HK-2 (cell line): ENCODE results near the gene CABS1.

Experiments used
- DNase-seq: peaks from one replicate; pipeline ENCODE4 v3.0.0-alpha.2; 2018; ENCODE audit not compliant: unreplicated experiment

The CABS1 gene

DNA sequence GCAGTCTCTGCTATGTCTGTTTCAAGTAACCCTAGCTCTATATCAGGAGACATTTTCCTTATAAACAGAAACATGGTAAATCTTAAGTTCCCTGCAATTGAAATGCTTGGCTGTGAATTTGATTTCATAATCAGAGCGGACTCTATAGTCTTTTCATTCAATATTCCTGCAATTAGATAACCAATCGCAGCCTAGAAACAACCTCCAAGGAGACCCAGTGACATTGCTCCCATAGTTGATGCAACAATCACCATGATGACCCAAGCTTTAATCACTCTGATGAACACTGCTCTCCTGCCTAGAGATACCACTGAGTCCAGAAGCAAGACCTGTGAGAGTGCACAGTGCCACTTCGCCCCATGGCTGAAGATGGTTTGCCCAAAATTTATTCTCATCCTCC is at the start of gene CABS1:
Gene CABS1 (plus strand): TSS at position 301 of the 400 bp plus-strand sequence. CDS start 59 bp downstream, at position 360.
- no peak for DNase-seq

DNA sequence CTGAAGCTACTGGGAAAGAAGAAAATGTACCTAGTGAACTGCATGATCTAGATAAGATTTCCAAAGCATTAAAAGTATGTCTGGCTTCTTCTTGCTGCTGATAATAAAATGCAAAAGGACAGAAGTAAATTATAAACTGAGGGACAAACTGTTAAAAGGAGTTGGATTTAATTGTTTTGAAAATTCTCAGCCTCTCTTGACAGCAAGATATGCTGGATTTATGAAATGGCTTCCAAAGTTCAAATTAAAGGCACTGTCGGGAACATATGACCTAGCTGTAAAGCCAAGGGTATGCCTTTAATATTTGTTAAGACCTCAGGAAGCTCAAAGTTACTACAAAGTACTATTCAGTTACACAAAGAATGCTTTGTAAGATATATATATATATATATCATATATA is 46.1 kb upstream of the CABS1 start:
- DNase-seq: no peak

DNA sequence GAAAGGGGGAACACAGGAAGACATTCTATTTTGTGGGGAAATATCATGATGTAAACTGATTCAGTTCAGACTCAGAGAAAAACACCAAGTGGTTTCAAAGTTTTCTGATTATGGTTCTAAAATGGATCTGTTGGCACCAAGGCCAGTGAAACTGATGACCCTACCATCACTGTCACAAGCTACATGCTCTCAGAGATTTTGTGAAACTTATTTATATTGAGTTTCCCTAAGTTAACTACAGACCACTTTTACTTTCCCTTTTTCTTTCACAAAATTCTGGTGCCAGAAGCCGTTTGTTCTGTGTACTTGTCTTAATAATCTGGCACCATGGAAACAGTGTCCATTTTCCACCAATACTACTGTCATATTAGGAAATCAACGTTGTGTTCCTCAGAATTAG is 43.4 kb upstream of the CABS1 start:
- no peak for DNase-seq

DNA sequence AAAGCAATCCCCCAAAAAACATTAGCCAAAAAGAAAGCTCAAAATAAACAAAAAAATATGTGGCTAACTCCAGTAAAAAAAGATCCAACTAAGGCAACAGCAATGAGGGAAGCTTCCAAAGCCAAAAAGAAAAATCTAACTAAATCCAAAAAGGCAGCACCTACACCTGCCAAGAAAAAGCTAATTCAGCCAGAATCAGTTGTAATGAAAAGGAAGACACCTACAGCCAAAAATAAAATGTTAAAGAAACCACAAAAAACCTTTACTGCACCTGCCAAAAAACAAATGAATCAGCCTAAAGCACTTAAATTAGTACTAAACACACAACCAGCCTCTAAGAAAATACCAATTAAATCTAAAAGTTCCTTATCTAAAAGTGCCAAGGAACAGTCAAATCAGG is 37.2 kb upstream of the CABS1 start:
- DNase-seq: no peak

DNA sequence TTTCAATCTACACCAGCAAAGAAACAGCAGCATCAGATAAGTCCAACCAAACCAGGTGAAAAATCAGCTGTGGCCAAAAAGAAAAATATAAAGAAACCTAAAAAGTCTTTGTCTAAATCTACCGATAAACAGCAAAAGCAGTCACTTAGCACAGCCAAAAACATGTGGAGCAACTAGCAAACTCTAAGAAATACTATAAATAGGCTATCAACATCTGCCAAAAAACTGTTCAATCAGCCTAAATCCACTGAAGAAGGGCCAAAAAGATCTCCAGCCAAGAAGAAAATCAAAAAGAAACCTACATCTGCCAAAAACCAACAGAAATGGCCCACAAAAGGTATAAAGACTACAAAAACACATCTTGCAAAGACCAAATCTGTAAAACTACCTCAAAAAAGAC is 36.7 kb upstream of the CABS1 start:
- DNase-seq: no peak

DNA sequence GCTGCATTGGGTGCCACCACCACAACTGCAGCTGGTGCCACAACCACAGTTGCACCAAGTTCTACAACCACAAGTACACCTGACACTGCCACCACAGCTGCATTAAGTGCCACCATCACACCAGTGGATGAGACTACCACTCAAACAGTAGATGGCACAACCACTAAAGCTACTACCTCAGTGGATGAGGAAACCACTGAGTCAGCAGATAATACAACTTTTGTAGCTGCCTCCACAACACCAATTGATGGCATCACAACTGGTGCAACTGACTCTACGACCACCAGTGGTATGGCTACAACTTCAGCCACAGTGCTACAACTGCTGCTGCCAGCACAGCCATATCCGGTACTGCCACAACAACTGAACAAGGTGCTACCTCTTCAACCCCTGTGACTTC is 35.1 kb upstream of the CABS1 start:
- DNase-seq: no peak

DNA sequence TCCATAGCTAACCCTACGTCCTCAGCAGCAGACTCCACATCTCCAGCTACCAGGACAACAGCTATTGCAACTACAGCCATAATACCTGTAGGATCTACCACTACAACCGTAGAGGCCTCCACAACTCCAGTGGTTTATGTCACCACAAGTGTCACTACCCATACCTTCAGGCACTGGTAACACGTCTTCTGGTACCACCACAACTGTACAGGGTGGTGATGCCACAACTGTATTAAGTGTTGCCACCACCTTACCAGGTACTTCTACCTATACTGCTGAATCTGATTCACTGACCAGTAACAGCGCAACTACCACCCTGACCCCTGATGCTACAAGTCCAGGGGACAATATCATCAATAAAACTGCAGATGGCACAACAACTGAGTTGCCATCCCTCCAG is 34.6 kb upstream of the CABS1 start:
- no peak for DNase-seq

DNA sequence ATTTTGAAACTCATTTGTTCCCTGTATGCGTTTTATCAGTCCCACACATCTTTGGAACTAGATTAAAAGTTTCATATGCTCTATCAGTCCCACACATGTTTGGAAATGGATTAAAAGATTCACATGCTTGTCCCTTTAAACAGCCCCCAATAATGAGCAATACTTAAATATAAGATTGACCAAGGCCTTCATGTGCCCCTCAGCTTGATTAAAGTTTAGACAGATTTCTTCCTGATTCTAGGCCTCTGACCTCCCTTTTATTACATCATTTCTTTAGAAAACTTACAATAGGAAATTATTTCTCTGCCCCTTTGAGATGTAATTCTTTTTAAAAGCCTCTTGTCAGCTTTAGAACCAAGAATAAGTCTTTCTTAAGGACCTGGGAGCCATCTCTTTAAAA is 31.7 kb upstream of the CABS1 start:
- DNase-seq: no peak

DNA sequence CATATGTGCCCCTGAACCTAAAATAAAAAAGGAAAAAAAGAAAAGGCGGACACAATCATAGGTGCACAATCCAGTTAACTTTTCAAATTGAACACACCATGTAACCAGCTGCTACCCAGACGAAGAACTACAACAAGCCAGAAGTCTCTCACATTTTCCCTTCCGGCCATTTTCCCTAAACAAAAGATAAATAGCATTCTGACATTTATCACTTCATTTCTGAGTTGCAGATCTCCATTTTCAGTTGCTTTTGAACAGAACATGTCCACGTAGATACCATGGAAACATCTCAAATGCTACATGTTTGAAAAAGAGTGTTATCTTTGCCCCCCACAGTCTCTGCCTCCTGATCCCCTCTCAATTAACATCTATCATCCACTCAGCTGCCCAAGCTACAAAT is 29.2 kb upstream of the CABS1 start:
- DNase-seq: no peak

DNA sequence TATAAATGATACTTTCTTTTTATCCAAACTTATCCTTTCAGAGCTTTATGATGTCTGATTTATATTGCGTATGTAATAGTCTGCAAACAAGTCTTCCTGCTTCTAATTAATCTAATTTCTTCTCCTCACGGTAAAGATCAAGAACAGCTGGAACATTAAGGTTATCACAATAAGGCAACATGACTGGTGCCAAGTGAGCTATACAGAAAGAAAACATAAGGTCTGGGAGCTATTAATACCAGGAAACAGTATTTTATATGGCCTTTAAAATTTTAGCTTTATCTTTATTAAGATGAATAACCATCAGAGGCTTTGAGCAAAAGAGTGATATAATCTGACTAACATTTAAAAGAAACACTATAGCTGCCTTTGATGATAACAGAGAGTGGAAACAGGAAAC is 28.7 kb upstream of the CABS1 start:
- no peak for DNase-seq

DNA sequence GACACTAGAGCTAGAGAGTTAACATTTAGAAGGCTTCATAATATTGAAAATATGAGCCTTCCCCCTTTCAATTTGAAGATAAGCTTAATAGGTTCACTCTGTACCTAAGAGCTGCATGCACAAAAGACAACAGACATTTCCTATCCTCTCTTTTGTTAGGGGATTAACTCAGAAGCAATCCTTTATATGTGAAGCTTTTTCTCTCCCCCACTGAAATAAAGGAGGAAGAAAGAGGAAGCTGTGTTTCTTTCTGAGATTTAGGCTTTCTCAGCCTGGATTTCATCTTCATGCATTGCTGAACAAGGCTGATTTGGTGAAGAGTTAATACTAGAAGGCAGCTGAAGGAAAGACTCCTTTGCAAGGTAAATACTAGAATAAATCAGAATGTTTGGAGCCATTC is 21.0 kb upstream of the CABS1 start:
- no peak for DNase-seq

DNA sequence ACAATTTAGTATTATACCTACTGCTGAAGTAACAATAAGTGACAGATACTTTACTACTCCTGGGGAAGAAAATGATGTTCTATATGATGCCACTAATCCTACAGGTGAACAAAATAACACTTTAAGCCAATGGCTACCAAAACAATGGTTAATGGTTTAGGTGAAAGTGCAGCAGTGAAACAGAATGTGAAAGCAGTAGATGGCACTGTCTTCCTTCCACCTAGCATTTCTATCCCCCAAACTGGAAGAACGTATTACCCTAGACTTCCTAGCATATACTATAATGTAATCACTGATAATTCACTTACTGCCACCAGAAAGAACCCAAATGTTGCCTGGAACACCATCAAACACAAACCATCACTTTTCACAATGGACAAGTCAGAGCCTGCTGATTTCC is 18.9 kb upstream of the CABS1 start:
- no peak for DNase-seq

DNA sequence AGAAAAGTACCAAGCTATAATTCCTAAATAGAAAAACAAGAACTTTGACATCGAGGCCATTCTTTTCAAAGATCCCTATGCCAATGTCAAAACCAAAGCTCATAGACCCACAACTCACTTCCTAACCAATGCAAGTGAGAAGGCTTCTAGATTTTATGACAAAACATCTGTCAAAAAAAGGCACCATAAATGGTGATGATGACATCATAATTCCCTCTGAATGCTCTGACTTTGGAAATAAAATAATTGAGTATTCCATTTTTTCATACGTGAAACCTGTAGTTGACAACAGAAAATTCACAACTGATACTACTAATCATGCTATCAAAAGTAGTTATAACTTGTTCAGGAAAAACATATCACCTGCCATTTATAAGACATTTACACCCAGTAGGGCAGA is 8.7 kb upstream of the CABS1 start:
- DNase-seq: no peak

DNA sequence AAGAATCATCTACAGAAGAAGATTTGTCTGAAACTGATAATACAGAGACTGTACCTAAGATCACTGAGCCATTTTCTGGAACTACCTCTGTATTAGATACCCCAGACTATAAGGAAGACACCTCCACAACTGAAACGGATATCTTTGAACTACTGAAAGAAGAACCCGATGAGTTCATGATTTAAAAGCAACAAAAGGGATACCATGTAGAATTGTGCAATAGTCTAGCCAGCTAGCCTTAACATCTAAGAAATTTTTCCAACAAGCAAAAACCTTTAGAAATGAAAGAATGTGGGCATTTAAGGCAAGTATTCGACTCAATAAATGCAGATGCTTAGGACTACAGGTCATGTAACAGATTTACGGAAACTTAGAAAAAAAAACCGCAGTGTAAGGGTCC is 1.3 kb downstream of the CABS1 start:
- no peak for DNase-seq

DNA sequence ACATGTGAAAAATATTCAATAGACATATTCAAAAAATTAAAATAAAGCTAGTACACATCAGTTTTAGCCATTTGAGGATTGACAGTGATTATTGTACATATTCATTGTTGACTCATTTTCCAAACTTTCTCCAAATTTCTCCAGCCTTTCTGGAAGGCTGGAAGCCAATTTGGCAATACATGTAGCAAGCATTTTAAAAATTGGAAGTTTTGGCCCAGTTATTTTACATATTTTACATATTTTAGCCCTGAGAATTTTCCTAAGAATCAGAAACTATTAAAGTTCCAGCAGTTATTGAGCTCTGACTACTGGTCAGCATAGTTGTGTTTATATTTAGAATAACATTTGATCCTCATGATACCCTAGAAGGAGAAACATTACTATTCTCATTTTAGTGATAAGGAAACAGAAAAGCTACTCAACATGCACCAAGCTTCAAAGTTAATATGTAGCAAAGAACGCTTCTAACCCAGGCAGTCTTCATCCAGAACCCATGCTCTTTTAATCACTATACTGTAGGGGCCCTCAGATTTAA is 3.2 kb downstream of the CABS1 start:
- DNase-seq: no peak

DNA sequence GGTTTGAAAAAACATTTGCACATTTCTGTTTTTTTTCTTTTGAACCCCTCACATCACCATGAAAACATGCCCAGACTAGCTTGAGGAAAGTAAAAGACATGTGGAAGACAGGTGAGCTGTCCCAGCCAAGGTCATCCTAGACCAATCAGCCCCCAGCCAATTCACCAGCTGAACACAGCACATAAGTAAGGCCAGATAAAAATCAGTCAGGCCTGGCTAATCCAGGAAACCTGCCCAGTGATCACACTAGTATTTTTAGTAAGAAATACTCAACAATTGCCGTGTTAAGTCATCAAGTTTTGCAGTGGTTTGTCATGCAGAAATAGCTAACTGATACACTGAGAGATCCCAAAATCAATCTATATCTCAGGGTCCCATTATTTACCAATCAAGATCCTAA is 21.4 kb downstream of the CABS1 start:
- DNase-seq: no peak

DNA sequence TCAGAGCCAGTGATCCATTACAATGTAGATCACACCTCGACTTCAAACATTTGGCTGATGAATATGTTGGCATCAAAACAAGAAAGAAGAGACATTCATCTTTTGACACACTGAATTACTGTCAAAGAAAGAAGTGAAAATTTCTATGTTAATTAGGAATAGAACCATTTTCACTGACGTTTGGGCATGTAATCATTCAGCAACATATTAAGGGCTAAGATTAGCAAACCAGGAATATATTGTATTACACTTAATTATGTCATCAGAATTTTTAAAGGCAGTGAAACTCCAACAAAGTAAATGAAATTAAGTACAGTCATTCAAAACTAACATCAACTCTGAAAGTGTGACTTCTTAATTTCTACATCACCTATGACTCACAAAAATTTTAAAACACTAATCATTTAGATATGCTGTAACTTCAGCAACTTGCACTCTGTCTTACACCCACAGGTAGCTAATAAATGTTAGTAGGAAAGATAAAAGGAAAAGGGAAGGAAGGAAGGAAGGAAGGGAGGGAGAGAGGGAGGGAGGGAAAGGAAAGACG is 24.4 kb downstream of the CABS1 start:
- no peak for DNase-seq

DNA sequence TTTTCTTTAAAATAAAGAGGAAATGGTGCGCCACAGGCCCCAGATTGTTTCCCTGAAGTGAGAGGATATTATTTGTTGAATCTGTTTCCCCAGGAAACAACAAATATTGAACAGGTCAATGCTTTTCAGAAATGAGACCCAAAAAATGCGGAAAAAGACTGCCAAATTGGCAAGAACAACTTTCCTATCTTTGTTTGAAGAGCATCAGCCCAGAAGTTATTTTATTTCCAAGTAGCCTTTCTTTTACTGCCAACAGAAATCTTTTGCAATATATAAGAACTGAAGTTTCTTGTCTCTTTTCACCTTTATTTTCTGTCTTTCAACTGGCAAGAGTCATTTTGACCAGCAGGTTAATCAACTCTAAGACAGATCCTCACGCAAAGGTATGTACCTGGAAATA is 25.7 kb downstream of the CABS1 start, which contains the start of gene SMR3A:
Gene SMR3A (plus strand): TSS at position 301 of the 400 bp plus-strand sequence. CDS start 1,356 bp downstream, outside the sequence.
- DNase-seq: no peak

DNA sequence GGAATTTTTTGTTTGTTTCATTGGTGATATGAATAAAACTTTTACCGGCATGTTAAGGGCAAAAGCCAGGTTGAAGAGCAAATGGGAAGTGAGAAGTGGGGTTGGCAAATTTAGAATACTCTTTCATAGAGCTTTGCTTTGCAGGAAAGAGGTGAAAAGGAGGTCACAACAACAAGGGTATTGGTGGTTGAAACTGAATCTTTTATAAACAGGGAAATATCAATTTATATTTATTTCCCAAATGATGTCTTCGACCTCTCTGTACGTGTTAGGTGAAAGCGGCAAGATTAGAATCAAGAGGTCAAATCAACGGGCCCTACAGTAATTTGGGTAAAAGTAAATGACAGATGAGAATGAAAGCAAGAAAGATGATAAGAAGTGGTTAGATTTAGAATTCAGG is 29.2 kb downstream of the CABS1 start:
- DNase-seq: no peak

DNA sequence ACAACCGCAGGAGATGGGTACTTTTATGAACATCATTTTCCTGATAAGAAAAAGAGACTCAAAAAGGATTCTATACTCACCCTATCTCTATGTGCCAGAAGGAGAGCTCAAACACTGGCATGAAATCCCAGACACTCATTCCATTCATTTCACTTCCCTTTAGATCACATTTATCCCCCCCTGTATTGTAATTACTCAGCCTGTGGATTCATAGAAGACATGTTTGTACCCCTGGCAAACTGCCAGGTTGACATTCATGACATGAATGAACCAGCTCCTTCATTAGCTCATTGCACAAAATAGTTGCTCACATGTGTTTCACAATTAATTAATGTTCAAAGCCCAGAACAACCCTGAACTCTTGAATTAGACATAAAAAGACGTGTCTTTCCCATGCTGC is 30.7 kb downstream of the CABS1 start:
- DNase-seq: no peak

DNA sequence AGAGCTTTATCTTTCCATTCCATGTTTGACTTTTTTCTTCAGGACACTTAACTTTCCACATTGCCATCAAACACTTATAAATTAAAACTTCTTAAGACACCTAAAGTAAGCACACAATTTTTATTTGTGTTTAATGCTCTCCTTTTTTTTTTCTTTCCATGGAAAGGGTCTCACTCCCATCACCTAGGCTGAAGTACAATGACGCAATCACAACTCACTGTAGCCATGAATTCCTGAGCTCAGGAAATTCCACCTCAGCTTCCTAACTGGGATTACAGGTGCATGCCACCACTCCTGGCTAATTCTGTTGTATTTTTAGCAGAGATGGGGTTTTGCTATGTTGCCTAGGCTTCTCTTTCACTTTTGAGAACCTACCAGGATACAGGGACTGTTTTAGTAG is 33.0 kb downstream of the CABS1 start:
- no peak for DNase-seq

DNA sequence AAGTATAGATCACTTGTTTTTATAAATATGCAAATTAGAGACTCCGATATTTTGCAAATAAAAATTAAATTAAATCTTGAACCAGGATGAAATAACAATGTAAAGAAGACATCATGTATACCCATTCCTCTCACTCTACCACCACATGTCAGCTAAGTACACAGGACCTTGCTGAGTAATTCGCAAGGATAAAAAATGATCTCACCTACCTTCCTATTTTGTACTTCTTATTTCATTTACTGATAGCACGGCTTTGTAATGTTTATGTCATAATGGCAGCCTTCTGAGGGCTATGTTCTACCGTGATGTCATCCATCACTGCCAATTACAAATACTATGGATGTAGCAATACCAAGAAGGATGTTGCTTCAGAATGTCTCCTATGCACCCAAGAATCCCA is 37.2 kb downstream of the CABS1 start:
- no peak for DNase-seq

DNA sequence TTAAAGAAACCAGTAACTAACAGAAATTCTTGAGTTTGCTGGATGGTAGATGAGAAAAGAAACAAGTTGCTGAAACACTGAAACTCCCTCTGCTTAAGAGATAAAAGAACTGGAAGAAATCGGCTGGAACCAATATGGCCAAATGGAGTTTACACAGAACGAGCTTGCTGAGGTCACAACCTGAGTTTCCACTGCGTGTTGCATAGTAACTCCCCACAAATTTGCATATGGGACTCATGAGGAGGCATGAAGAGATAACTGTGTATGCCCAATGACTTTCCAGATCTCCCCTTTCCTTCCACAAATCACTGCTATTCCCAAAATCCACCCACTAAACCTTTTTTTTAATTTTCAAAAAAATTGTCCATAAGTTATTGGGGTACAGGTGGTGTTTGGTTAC is 38.0 kb downstream of the CABS1 start:
- no peak for DNase-seq

DNA sequence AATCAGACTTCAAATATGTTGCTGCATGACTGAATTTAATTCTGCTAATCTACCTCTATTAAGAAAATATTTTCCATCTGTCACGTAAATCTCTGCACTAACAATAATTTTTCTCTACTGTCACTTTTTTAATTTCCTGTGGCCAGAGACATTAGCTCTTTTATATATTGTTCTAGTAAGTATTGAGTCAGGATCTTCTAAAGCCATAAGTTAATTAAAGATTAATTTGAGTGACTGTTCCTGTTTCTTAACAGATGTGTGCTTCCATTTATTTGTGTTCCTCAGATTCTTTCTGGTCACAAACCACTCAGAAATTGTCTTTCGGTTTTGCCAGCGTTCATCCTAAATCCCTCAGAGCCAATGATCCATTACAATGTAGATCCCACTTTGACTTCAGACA is 45.8 kb downstream of the CABS1 start:
- no peak for DNase-seq
